ENCODE measurements around the gene KCNH3. TPM values are rescaled to one million over a fixed set of nuclear protein-coding genes. Genes with fewer than 3 reads are reported as not detected.
"Not testable (repeated sequence)": the region's sequence is repeated elsewhere in the genome, so short reads cannot be mapped to it uniquely, and the experiment has no call there.

Gene KCNH3
- total RNA-seq, 1 experiment from 2014 or later: 0.26 TPM

DNA sequence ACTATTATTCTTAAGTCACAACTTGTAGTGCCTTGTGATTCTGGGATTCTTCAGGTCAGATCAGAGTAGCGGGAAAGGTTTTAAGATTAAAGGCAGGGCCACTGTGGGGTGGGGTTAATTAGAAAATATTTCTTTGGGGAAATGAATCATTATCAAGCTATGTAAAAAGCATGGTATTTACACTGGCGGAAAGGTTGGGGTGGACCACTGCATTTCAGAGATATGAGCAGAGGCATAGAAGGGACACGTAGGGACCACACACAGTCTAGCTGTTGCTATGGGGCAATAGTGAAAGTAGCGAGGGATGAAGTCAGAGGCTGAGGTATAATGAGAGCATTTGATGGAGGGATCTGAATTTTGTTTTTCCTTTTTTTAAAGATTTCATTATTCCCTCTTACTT is 31.7 kb upstream of the KCNH3 start:
- no peak overlapping the region for H3T11ph ChIP-seq (ENCODE audit: low read length)
- H3K27ac ChIP-seq (ENCODE audit: insufficient read length, low read depth, low read length): no peak overlapping the region
- no peak overlapping the region for H2BK5ac ChIP-seq (ENCODE audit: insufficient read length, low read length)
- H4K8ac ChIP-seq (replicated peaks; ENCODE audit: insufficient read length, low read depth, low read length): no peak overlapping the region
- H3K4me1 ChIP-seq (ENCODE audit: insufficient read depth, low read length): no peaks in the 10 kb centered on the region
- no peak for TF ChIP-seq CTCF (conservative IDR thresholded peaks at IDR 0.05)
- H2BK15ac ChIP-seq (ENCODE audit: low read depth, low read length): no peak overlapping the region
- no peak overlapping the region for H3K4ac ChIP-seq (ENCODE audit: low read depth, low read length)
- H3K9ac ChIP-seq (ENCODE audit: extremely low read depth, insufficient read length, low read length): no peak overlapping the region
- H3K79me2 ChIP-seq (ENCODE audit: insufficient read depth, low read length): no peaks in the 10 kb centered on the region
- Mint-ChIP-seq H3K4me1 (no peaks in the 10 kb centered on the region), H3K36me3 (ENCODE audit: insufficient read depth in 1 of 3, low read depth in 3 of 3) (peaks cover 1 to 15% (median 13%) of the 10 kb centered on the region in 3 experiments), H3K27ac (no peak overlapping the region), H3K9me3 (no peaks in the 10 kb centered on the region), H3K27me3 (ENCODE audit: low read depth) (no peaks in the 10 kb centered on the region), H3K4me3 (no peak overlapping the region)
- H3K14ac ChIP-seq (ENCODE audit: insufficient read depth, low read length): no peak overlapping the region
- no peaks in the 10 kb centered on the region for H3K23me2 ChIP-seq (ENCODE audit: insufficient read length, low read depth, low read length, poor library complexity, severe bottlenecking)
- no peaks in the 10 kb centered on the region for H3K9me3 ChIP-seq (ENCODE audit: control insufficient read depth, low read depth, low read length)
- no peak overlapping the region for H3K23ac ChIP-seq (ENCODE audit: insufficient read length, low read depth, low read length)
- H2BK120ac ChIP-seq (ENCODE audit: low read depth, low read length, poor library complexity, severe bottlenecking): no peak overlapping the region
- no peak overlapping the region for H3K56ac ChIP-seq (ENCODE audit: insufficient read length, low read depth, low read length)
- no peaks in the 10 kb centered on the region for H3K79me1 ChIP-seq (ENCODE audit: insufficient read depth, low read depth, low read length, poor library complexity, severe bottlenecking)
- H3K4me2 ChIP-seq (ENCODE audit: insufficient read depth, insufficient read length, low read length): no peak overlapping the region
- DNase-seq: no peak
- H3K27me3 ChIP-seq (ENCODE audit: insufficient read depth, low read length): no peaks in the 10 kb centered on the region
- no peak overlapping the region for H4K5ac ChIP-seq (ENCODE audit: insufficient read length, low read depth, low read length)
- no peak overlapping the region for H2BK20ac ChIP-seq (ENCODE audit: low read depth, low read length, poor library complexity, severe bottlenecking)
- no peak overlapping the region for H4K91ac ChIP-seq (ENCODE audit: insufficient read length, low read depth, low read length)
- WGBS (ENCODE audit: extremely low coverage, insufficient read length, low lambda C conversion rate): no CpG with 5 or more reads among the region's 4 CpGs
- H2BK12ac ChIP-seq (ENCODE audit: insufficient read length, low read depth, low read length): no peak overlapping the region
- no peak overlapping the region for H3K18ac ChIP-seq (ENCODE audit: insufficient read length, low read depth, low read length)
- H2AK5ac ChIP-seq (ENCODE audit: insufficient read length, low read length): no peak overlapping the region
- no peak overlapping the region for H2AFZ ChIP-seq (ENCODE audit: low read length)
- H4K20me1 ChIP-seq (ENCODE audit: control insufficient read depth, insufficient read depth, insufficient read length): no peaks in the 10 kb centered on the region

DNA sequence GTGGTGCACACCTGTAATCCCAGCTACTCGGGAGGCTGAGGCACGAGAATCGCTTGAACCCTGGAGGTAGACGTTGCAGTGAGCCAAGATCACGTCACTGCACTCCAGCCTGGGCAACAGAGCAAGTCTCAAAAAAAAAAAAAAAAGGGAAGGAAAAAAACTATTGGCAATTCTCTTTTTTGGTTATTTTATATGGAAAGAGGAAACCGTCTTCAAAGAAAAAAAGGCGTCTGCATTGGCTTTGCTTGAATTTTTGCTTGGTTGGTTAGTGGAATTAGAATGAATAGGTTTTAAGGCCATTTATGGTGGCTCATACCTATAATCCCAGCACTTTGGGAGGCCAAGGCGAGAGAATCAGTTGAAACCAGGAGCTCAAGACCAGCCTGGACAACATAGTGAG is 29.1 kb upstream of the KCNH3 start:
- H3K18ac ChIP-seq (ENCODE audit: insufficient read length, low read depth, low read length); H2BK5ac ChIP-seq (ENCODE audit: insufficient read length, low read length); H3K4me1 Mint-ChIP-seq; H3K4me3 Mint-ChIP-seq; H4K5ac ChIP-seq (ENCODE audit: insufficient read length, low read depth, low read length); H2AK5ac ChIP-seq (ENCODE audit: insufficient read length, low read length); H3K27ac Mint-ChIP-seq; H3K56ac ChIP-seq (ENCODE audit: insufficient read length, low read depth, low read length); H3K79me2 ChIP-seq (ENCODE audit: insufficient read depth, low read length); H2AFZ ChIP-seq (ENCODE audit: low read length); H2BK120ac ChIP-seq (ENCODE audit: low read depth, low read length, poor library complexity, severe bottlenecking); H2BK20ac ChIP-seq (ENCODE audit: low read depth, low read length, poor library complexity, severe bottlenecking); H3K79me1 ChIP-seq (ENCODE audit: insufficient read depth, low read depth, low read length, poor library complexity, severe bottlenecking); H3K9me3 ChIP-seq (ENCODE audit: control insufficient read depth, low read depth, low read length); H3K4ac ChIP-seq (ENCODE audit: low read depth, low read length); H3T11ph ChIP-seq (ENCODE audit: low read length); H3K27me3 ChIP-seq (ENCODE audit: insufficient read depth, low read length); H2BK15ac ChIP-seq (ENCODE audit: low read depth, low read length); H4K20me1 ChIP-seq (ENCODE audit: control insufficient read depth, insufficient read depth, insufficient read length); H3K4me2 ChIP-seq (ENCODE audit: insufficient read depth, insufficient read length, low read length); H2BK12ac ChIP-seq (ENCODE audit: insufficient read length, low read depth, low read length); H3K23me2 ChIP-seq (ENCODE audit: insufficient read length, low read depth, low read length, poor library complexity, severe bottlenecking); H3K9me3 Mint-ChIP-seq; H3K27me3 Mint-ChIP-seq (ENCODE audit: low read depth); H3K36me3 Mint-ChIP-seq (ENCODE audit: insufficient read depth in 1 of 3, low read depth in 3 of 3); H3K14ac ChIP-seq (ENCODE audit: insufficient read depth, low read length); H3K23ac ChIP-seq (ENCODE audit: insufficient read length, low read depth, low read length); H4K8ac ChIP-seq (replicated peaks; ENCODE audit: insufficient read length, low read depth, low read length); H4K91ac ChIP-seq (ENCODE audit: insufficient read length, low read depth, low read length); H3K9ac ChIP-seq (ENCODE audit: extremely low read depth, insufficient read length, low read length); DNase-seq; H3K27ac ChIP-seq (ENCODE audit: insufficient read length, low read depth, low read length); H3K4me1 ChIP-seq (ENCODE audit: insufficient read depth, low read length): not testable (repeated sequence)
- no CpG with 5 or more reads among the region's 8 CpGs for WGBS (ENCODE audit: extremely low coverage, insufficient read length, low lambda C conversion rate)

All from H9 (cell line).